Left forelimb (tissue), 1 donor: ENCODE results near the gene IQCM.

ENCODE experiments used
- DNase-seq: peaks from one replicate; pipeline ENCODE4 v3.0.0-alpha.2; 2018; ENCODE audit warnings: low spot score

IQCM gene

GRCh38 chr4:149306537-149306936 is 509.1 kb downstream of the IQCM start:
- no peak for DNase-seq
